GM12878 (cell line): Measurements from ENCODE around the gene TMEM14C. TPM values are rescaled to one million over a fixed set of nuclear protein-coding genes. Genes with fewer than 3 reads are reported as not detected.

Experiments
- EED ChIP-seq: sonication (generic); IDR thresholded peaks from 2 replicates; pipeline ENCODE4 v1.6.1; 2016; ENCODE audit warnings: antibody characterized with exemption, low read depth
- JUNB ChIP-seq: IDR thresholded peaks from 2 replicates; pipeline ENCODE4 v1.6.1; 2016; ENCODE audit warnings: antibody characterized with exemption, mild to moderate bottlenecking
- KDM1A ChIP-seq: fragments of 200-600 bp; sonication (generic); IDR thresholded peaks from 2 replicates; pipeline ENCODE4 v1.6.1; 2016; ENCODE audit warnings: borderline replicate concordance
- MTA2 ChIP-seq: fragments of 450-650 bp; IDR thresholded peaks from 2 replicates; pipeline ENCODE4 v1.6.1; 2016; ENCODE audit warnings: low read depth, mild to moderate bottlenecking, moderate library complexity
- PML ChIP-seq: IDR thresholded peaks from 2 replicates; pipeline ENCODE4 v1.6.1; 2012; ENCODE audit warnings: low read length, inconsistent platforms
- POU2F2 ChIP-seq: IDR thresholded peaks from 3 replicates; pipeline ENCODE4 v1.6.1; 2011; ENCODE audit warnings: low read depth, mild to moderate bottlenecking, low read length, borderline replicate concordance
- TARDBP ChIP-seq: IDR thresholded peaks from 2 replicates; pipeline ENCODE4 v1.6.1; 2016; ENCODE audit warnings: borderline replicate concordance
- ZNF217 ChIP-seq: fragments of 450-650 bp; IDR thresholded peaks from 2 replicates; pipeline ENCODE4 v1.6.1; 2017; ENCODE audit warnings: antibody characterized with exemption, mild to moderate bottlenecking
- ZNF274 ChIP-seq: IDR thresholded peaks from one replicate; pipeline ENCODE4 v1.8.0; 2011; ENCODE audit not compliant: insufficient read length, insufficient read depth
- polyA plus RNA-seq, 11 experiments: library from polyadenylated mRNA; depleted of rRNA in 4 of 11; unstranded in 6 of 11; stranded (reverse) in 5 of 11; fragments of >200 nt; fragmentation: Nextera tagmentation in 4 of 11; fragmentation: Illumina TruSeq in 1 of 11; extraction: Ambion mirVana in 4 of 11; extraction: Trizol in 1 of 11; gene quantifications; 1 replicate in 1 of 11; 2 replicates in 10 of 11; pipeline versions ENCODE4 v1.2.1 to v1.2.3, GENCODE V29; 2011 to 2016; ENCODE audit warnings: inconsistent platforms in 2 of 11, missing spikeins in 2 of 11, low read depth in 1 of 11
- total RNA-seq, 4 experiments: library from RNA; depleted of rRNA in 3 of 4; stranded (reverse); fragments of >200 nt in 3 of 4; fragmentation: Illumina TruSeq in 1 of 4; extraction: Trizol in 1 of 4; gene quantifications; 2 replicates each; pipeline versions ENCODE4 v1.2.1 to v1.2.3, GENCODE V29; 2013 to 2021
- TF ChIP-seq, protein P1 (sequence below): IDR thresholded peaks from 2 replicates; pipeline ENCODE4 v1.6.1; 2012; ENCODE audit warnings: low read length, inconsistent platforms
- TF ChIP-seq, protein P2 (sequence below): fragments of 450-650 bp; IDR thresholded peaks from 2 replicates; pipeline ENCODE4 v1.6.1; 2017; ENCODE audit warnings: borderline replicate concordance
- TF ChIP-seq, protein P3 (sequence below): fragments of 450-650 bp; IDR thresholded peaks from 2 replicates; pipeline ENCODE4 v1.6.1; 2018; ENCODE audit warnings: borderline replicate concordance, mild to moderate bottlenecking; ENCODE audit not compliant: partially characterized antibody
- TF ChIP-seq, protein P4 (sequence below): fragments of 450-650 bp; IDR thresholded peaks from 2 replicates; pipeline ENCODE4 v1.6.1; 2016; ENCODE audit warnings: mild to moderate bottlenecking, moderate library complexity, borderline replicate concordance
- TF ChIP-seq, protein P5 (sequence below): fragments of 450-650 bp; formaldehyde crosslinking; IDR thresholded peaks from 2 replicates; pipeline ENCODE4 v1.4.0; 2022; ENCODE audit warnings: mild to moderate bottlenecking, moderate library complexity

TMEM14C gene
- total and polyA plus RNA-seq, 10 of the 15 experiments (the other 5 are each of a cell fraction or from before 2014, with no cell fraction given): 66.0 to 224 (median 134) TPM

DNA sequence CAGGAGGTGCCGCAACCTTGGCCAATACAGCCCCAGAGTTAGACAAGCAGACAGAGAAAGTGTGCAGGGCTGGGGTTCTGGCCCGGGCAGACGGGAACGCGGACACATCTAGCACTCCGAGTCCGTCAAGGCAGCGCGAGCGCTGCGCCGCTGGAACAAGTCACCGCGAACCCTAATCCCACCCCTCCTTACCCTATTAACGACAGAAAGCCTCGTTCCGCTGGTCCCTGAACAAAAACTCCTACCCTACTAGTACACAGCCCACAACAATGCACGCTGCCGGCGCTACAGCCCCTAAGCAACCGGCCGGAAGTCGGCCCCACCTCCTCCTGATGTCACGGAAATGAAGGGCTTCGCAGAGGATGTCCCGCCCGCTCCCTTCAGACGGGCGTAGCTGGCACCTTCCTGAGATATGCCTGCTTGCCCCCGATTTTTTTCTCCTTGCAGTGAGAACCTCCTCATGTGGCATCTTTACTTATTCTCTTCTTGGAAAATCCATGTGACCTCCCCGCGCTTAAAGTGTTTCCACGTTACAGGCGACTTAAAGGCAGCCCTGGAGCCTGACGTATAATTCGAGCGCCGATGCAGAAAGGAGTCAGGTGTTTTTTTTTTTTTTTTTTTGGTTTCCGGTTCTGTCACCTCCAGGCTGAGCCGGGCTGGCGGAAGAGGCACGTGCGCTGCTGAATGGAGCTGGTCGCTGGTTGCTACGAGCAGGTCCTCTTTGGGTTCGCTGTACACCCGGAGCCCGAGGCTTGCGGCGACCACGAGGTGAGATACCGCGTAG lies 28.4 kb upstream of the TMEM14C start, which contains the start of the genes C6orf52 and PAK1IP1 (continued):
- TF ChIP-seq, protein P1, sequence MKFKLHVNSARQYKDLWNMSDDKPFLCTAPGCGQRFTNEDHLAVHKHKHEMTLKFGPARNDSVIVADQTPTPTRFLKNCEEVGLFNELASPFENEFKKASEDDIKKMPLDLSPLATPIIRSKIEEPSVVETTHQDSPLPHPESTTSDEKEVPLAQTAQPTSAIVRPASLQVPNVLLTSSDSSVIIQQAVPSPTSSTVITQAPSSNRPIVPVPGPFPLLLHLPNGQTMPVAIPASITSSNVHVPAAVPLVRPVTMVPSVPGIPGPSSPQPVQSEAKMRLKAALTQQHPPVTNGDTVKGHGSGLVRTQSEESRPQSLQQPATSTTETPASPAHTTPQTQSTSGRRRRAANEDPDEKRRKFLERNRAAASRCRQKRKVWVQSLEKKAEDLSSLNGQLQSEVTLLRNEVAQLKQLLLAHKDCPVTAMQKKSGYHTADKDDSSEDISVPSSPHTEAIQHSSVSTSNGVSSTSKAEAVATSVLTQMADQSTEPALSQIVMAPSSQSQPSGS: peak; percentile 71
- TF ChIP-seq MTA2 (peak; percentile 50; the same call in 1 of the 2 replicates), POU2F2 (peak; percentile 50; the same call in 2 of the 3 replicates), PML (peak; percentile 95), JUNB (peak; percentile 35; the same call in 1 of the 2 replicates), TARDBP (peak; percentile 21; the same call in 1 of the 2 replicates), KDM1A (no peak), ZNF217 (no peak), ZNF274 (no peak), EED (0 out of 2 replicates have a peak, but pooled peaks have one; percentile 20)
- TF ChIP-seq, protein P2, sequence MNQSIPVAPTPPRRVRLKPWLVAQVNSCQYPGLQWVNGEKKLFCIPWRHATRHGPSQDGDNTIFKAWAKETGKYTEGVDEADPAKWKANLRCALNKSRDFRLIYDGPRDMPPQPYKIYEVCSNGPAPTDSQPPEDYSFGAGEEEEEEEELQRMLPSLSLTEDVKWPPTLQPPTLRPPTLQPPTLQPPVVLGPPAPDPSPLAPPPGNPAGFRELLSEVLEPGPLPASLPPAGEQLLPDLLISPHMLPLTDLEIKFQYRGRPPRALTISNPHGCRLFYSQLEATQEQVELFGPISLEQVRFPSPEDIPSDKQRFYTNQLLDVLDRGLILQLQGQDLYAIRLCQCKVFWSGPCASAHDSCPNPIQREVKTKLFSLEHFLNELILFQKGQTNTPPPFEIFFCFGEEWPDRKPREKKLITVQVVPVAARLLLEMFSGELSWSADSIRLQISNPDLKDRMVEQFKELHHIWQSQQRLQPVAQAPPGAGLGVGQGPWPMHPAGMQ: peak; percentile 97
- TF ChIP-seq, protein P3, sequence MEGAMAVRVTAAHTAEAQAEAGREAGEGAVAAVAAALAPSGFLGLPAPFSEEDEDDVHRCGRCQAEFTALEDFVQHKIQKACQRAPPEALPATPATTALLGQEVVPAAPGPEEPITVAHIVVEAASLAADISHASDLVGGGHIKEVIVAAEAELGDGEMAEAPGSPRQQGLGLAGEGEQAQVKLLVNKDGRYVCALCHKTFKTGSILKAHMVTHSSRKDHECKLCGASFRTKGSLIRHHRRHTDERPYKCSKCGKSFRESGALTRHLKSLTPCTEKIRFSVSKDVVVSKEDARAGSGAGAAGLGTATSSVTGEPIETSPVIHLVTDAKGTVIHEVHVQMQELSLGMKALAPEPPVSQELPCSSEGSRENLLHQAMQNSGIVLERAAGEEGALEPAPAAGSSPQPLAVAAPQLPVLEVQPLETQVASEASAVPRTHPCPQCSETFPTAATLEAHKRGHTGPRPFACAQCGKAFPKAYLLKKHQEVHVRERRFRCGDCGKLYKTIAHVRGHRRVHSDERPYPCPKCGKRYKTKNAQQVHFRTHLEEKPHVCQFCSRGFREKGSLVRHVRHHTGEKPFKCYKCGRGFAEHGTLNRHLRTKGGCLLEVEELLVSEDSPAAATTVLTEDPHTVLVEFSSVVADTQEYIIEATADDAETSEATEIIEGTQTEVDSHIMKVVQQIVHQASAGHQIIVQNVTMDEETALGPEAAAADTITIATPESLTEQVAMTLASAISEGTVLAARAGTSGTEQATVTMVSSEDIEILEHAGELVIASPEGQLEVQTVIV: peak; percentile 78
- TF ChIP-seq, protein P4, sequence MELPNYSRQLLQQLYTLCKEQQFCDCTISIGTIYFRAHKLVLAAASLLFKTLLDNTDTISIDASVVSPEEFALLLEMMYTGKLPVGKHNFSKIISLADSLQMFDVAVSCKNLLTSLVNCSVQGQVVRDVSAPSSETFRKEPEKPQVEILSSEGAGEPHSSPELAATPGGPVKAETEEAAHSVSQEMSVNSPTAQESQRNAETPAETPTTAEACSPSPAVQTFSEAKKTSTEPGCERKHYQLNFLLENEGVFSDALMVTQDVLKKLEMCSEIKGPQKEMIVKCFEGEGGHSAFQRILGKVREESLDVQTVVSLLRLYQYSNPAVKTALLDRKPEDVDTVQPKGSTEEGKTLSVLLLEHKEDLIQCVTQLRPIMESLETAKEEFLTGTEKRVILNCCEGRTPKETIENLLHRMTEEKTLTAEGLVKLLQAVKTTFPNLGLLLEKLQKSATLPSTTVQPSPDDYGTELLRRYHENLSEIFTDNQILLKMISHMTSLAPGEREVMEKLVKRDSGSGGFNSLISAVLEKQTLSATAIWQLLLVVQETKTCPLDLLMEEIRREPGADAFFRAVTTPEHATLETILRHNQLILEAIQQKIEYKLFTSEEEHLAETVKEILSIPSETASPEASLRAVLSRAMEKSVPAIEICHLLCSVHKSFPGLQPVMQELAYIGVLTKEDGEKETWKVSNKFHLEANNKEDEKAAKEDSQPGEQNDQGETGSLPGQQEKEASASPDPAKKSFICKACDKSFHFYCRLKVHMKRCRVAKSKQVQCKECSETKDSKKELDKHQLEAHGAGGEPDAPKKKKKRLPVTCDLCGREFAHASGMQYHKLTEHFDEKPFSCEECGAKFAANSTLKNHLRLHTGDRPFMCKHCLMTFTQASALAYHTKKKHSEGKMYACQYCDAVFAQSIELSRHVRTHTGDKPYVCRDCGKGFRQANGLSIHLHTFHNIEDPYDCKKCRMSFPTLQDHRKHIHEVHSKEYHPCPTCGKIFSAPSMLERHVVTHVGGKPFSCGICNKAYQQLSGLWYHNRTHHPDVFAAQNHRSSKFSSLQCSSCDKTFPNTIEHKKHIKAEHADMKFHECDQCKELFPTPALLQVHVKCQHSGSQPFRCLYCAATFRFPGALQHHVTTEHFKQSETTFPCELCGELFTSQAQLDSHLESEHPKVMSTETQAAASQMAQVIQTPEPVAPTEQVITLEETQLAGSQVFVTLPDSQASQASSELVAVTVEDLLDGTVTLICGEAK: peak; percentile 95
- TF ChIP-seq, protein P5, sequence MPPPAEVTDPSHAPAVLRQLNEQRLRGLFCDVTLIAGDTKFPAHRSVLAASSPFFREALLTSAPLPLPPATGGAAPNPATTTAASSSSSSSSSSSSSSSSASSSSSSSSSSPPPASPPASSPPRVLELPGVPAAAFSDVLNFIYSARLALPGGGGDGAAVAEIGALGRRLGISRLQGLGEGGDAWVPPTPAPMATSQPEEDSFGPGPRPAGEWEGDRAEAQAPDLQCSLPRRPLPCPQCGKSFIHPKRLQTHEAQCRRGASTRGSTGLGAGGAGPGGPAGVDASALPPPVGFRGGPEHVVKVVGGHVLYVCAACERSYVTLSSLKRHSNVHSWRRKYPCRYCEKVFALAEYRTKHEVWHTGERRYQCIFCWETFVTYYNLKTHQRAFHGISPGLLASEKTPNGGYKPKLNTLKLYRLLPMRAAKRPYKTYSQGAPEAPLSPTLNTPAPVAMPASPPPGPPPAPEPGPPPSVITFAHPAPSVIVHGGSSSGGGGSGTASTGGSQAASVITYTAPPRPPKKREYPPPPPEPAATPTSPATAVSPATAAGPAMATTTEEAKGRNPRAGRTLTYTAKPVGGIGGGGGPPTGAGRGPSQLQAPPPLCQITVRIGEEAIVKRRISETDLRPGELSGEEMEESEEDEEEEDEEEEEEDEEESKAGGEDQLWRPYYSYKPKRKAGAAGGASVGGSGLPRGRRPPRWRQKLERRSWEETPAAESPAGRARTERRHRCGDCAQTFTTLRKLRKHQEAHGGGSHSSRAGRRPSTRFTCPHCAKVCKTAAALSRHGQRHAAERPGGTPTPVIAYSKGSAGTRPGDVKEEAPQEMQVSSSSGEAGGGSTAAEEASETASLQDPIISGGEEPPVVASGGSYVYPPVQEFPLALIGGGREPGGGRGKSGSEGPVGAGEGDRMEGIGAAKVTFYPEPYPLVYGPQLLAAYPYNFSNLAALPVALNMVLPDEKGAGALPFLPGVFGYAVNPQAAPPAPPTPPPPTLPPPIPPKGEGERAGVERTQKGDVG (CRISPR knock-in tag): no peak
